ENCODE measurements around the gene YDJC. TPM values are rescaled to one million over a fixed set of nuclear protein-coding genes. Genes with fewer than 3 reads are reported as not detected.

The YDJC gene
- total RNA-seq, 2 donors from 2014 or later = 45.7 to 63.0 TPM

GRCh38 chr22:21626735-21627469 is 2.9 kb downstream of the YDJC start:
- intact Hi-C loops (cut with DNase I) = no loop called here

GRCh38 chr22:21626073-21626734 is 3.6 kb downstream of the YDJC start:
- WGBS, 2 donors = 66 to 67% methylated on average over 4 of the region's 4 CpGs
- DNase-seq (no peak), ATAC-seq (no peak)
- intact Hi-C loops (cut with DNase I) = no loop called here
- H3K27ac ChIP-seq = no peak overlapping the region
- TF ChIP-seq POLR2A (IDR thresholded peaks at IDR 0.05) (no peak), CTCF (IDR thresholded peaks at IDR 0.05) (no peak)
- H3K4me1 ChIP-seq = peaks cover 41% of the 10 kb centered on the region
- H3K36me3 ChIP-seq (replicated peaks in 1 of 2; ENCODE audit: insufficient read depth in 1 of 2, low read depth in 2 of 2) = no peaks in the 10 kb centered on the region
- no peaks in the 10 kb centered on the region for H3K9me3 ChIP-seq
- H3K4me3 ChIP-seq = no peak overlapping the region
- no peaks in the 10 kb centered on the region for H3K27me3 ChIP-seq

More at GRCh38 chr22:21626735-21627469, 2.9 kb downstream of the YDJC start:
- 82 to 85% methylated on average over 7 to 11 of the region's 11 CpGs for WGBS, 2 donors
- DNase-seq (no peak), ATAC-seq (no peak)
- Histone ChIP-seq H3K36me3 (replicated peaks in 1 of 2; ENCODE audit: insufficient read depth in 1 of 2, low read depth in 2 of 2) (no peaks in the 10 kb centered on the region), H3K4me3 (no peak overlapping the region), H3K27me3 (no peaks in the 10 kb centered on the region), H3K27ac (no peak overlapping the region), H3K4me1 (peaks cover 41% of the 10 kb centered on the region), H3K9me3 (no peaks in the 10 kb centered on the region)
- TF ChIP-seq CTCF (IDR thresholded peaks at IDR 0.05) (no peak), POLR2A (IDR thresholded peaks at IDR 0.05) (no peak)

GRCh38 chr22:21624880-21625791 is 4.7 kb downstream of the YDJC start:
- Histone ChIP-seq H3K27ac (peak overlapping the region in 1 of 4 donors; percentile 28), H3K4me1 (peaks cover 43% of the 10 kb centered on the region), H3K9me3 (no peaks in the 10 kb centered on the region), H3K36me3 (replicated peaks in 1 of 2; ENCODE audit: insufficient read depth in 1 of 2, low read depth in 2 of 2) (no peaks in the 10 kb centered on the region), H3K4me3 (no peak overlapping the region), H3K27me3 (no peaks in the 10 kb centered on the region)
- DNase-seq (no peak), ATAC-seq (no peak)
- intact Hi-C loops (cut with DNase I) = no loop called here
- no peak for TF ChIP-seq POLR2A (IDR thresholded peaks at IDR 0.05)
- no peak for TF ChIP-seq CTCF (IDR thresholded peaks at IDR 0.05)
- 77 to 85% methylated on average over 12 of the region's 12 CpGs for WGBS, 2 donors

- H3K4me1 ChIP-seq = peaks cover 50% of the 10 kb centered on the region
- no peak overlapping the region for H3K4me3 ChIP-seq
- 41 to 56% methylated on average over 7 to 8 of the region's 8 CpGs for WGBS, 2 donors
- H3K9me3 ChIP-seq = no peaks in the 10 kb centered on the region
- ATAC-seq (no peak), DNase-seq (peak in 1 of 4 donors; percentile 29)
- peak overlapping the region in 1 of 4 donors; percentile 28 for H3K27ac ChIP-seq
- intact Hi-C loops (cut with DNase I) = no loop called here
- H3K36me3 ChIP-seq (replicated peaks in 1 of 2; ENCODE audit: insufficient read depth in 1 of 2, low read depth in 2 of 2) = no peaks in the 10 kb centered on the region
- TF ChIP-seq CTCF (IDR thresholded peaks at IDR 0.05) (peak in 2 of 7 experiments; percentile 6 to 13), POLR2A (IDR thresholded peaks at IDR 0.05) (no peak)
- H3K27me3 ChIP-seq = no peaks in the 10 kb centered on the region
These were observed 5.5 kb downstream of the YDJC start for GRCh38 chr22:21624120-21624879.
